ENCODE data around the gene KRT32.

- TF ChIP-seq CTCF (IDR thresholded peaks at IDR 0.05), result no peak
- TF ChIP-seq POLR2A (IDR thresholded peaks at IDR 0.05), result no peak
These were observed 33.2 kb downstream of the KRT32 start for GRCh38 chr17:41434005-41434404.

All from lower leg skin (tissue), 3 donors.